Measurements from ENCODE around the gene STK16. TPM values are rescaled to one million over a fixed set of nuclear protein-coding genes. Genes with fewer than 3 reads are reported as not detected.

The STK16 gene, protein sequence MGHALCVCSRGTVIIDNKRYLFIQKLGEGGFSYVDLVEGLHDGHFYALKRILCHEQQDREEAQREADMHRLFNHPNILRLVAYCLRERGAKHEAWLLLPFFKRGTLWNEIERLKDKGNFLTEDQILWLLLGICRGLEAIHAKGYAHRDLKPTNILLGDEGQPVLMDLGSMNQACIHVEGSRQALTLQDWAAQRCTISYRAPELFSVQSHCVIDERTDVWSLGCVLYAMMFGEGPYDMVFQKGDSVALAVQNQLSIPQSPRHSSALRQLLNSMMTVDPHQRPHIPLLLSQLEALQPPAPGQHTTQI
- total RNA-seq (2021) (22.0 and 27.6 TPM in 2 replicates), Bru-seq, nascent RNA (percentile 68 among the genes with signal in this experiment), BruChase-seq, experiment 1, labeled RNA remaining after a 2-hour chase (percentile 62 among the genes with signal in this experiment), BruChase-seq, experiment 2, labeled RNA remaining after a 6-hour chase (percentile 69 among the genes with signal in this experiment)
- long read RNA-seq, partial matches to known transcripts: 0 of 3 reads
- long read RNA-seq, other reads (novel, unspliced or antisense): 2 of 3 reads

DNA sequence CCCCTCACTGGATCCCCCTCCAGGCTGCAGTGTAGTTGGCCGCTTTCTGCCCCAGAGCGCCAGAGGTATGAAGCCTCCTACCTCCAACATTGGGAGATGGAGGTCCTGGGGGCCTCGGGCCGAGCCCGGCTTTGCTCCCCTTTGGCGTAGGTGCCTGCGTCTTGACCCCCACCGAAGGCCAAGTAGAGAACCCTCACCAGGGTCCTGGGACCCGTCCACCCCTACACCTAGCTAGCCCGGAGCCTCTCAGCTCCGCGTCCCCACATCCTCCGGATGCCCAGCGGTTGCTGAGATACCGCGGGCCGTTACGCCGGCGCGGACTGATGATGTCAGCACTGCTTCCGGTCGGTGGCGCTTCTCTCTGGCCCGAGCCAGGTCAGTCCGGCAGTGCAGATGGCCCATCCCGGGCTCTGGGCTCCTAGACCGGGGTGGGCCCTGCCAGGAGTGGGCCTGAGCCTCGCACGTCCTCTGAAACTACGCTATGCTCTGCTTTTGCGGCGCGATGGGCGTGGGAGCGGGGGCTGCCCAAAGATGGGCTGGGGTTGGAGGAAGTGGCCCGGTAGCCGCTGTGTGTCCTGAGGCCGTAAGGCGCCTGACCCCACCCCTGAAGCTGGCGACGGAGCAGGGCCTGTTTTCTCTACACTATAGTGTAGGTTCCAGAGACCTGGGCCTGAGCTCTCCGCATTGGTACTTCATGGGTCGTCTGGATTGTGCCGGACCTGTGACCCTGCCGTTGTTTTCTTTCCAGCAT, at the start of gene STK16, which contains the start of gene GLB1L:
STK16 (plus strand) TSS at position 332 of the 751 bp plus-strand sequence. CDS start 521 bp downstream, outside the sequence.
GLB1L (minus strand) TSS at position 297 of the 751 bp plus-strand sequence. CDS start 1,871 bp downstream, outside the sequence.
- peak; percentile 88 for DNase-seq (ENCODE audit: low spot score)
- H3K9me3 ChIP-seq (ENCODE audit: low read depth, low read length, poor library complexity, severe bottlenecking): no peaks in the 10 kb centered on the region
- H3K27ac ChIP-seq (ENCODE audit: low read depth, low read length, poor library complexity, severe bottlenecking): peak within 1 kb of the TSS; percentile 85
- TF ChIP-seq EZH2 (IDR thresholded peaks at IDR 0.05; ENCODE audit: borderline replicate concordance, low read depth, low read length, poor library complexity, severe bottlenecking): no peak
- TF ChIP-seq, protein P1, sequence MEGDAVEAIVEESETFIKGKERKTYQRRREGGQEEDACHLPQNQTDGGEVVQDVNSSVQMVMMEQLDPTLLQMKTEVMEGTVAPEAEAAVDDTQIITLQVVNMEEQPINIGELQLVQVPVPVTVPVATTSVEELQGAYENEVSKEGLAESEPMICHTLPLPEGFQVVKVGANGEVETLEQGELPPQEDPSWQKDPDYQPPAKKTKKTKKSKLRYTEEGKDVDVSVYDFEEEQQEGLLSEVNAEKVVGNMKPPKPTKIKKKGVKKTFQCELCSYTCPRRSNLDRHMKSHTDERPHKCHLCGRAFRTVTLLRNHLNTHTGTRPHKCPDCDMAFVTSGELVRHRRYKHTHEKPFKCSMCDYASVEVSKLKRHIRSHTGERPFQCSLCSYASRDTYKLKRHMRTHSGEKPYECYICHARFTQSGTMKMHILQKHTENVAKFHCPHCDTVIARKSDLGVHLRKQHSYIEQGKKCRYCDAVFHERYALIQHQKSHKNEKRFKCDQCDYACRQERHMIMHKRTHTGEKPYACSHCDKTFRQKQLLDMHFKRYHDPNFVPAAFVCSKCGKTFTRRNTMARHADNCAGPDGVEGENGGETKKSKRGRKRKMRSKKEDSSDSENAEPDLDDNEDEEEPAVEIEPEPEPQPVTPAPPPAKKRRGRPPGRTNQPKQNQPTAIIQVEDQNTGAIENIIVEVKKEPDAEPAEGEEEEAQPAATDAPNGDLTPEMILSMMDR (conservative IDR thresholded peaks at IDR 0.05; ENCODE audit: low read depth, low read length): no peak
- no peaks in the 10 kb centered on the region for H3K27me3 ChIP-seq (replicated peaks; ENCODE audit: insufficient read depth, low read depth, low read length, poor library complexity)
- peaks cover 6% of the 10 kb centered on the region for H3K36me3 ChIP-seq (ENCODE audit: insufficient read depth, low read length, poor library complexity, severe bottlenecking)
- ChIA-PET CTCF (interaction anchor here (1.3 kb wide), 1 partner anchor 50 kb away, joined by 4 read pairs; no protein-coding TSS in a partner anchor), POLR2A (ENCODE audit: low non-redundant PET) (no interaction called here)
- BruUV-seq (replicated peaks): no TSS peak
- H3K4me3 ChIP-seq (ENCODE audit: low read depth, low read length, poor library complexity, severe bottlenecking): peak within 1 kb of the TSS; percentile 85
- intact Hi-C loops (cut with micrococcal nuclease; ENCODE audit: unreplicated experiment): no loop called here
- H3K4me1 ChIP-seq (ENCODE audit: insufficient read depth, low read length, poor library complexity, severe bottlenecking): peaks cover 22% of the 10 kb centered on the region

DNA sequence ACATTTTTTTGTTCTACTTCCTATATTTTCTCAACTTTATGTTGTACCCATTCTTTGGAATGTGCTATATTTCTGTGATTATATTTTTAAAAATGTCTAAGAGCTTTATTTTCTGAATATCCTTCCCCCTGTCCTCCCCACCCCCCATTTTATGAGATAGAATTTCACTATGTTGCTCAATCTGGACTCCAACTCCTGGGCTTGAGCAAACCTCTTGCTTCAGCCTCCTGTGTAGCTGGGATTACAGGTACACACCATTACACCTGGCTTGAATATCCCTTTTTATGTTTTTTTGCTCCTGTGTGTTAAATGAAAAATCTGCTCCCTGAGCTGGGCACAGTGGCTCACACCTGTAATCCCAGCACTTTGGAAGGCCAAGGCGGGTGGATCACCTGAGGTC, 47.9 kb upstream of the STK16 start:
- intact Hi-C loops (cut with micrococcal nuclease; ENCODE audit: unreplicated experiment): no loop called here
- H3K27ac ChIP-seq (ENCODE audit: low read depth, low read length, poor library complexity, severe bottlenecking): no peak overlapping the region
- ChIA-PET CTCF (no interaction called here), POLR2A (ENCODE audit: low non-redundant PET) (no interaction called here)
- no peaks in the 10 kb centered on the region for H3K4me1 ChIP-seq (ENCODE audit: insufficient read depth, low read length, poor library complexity, severe bottlenecking)
- no peak for DNase-seq (ENCODE audit: low spot score)
- H3K4me3 ChIP-seq (ENCODE audit: low read depth, low read length, poor library complexity, severe bottlenecking): no peak overlapping the region
- TF ChIP-seq, protein P1 (conservative IDR thresholded peaks at IDR 0.05; ENCODE audit: low read depth, low read length): no peak
- TF ChIP-seq EZH2 (IDR thresholded peaks at IDR 0.05; ENCODE audit: borderline replicate concordance, low read depth, low read length, poor library complexity, severe bottlenecking): no peak
- H3K27me3 ChIP-seq (replicated peaks; ENCODE audit: insufficient read depth, low read depth, low read length, poor library complexity): no peaks in the 10 kb centered on the region
- no TSS peak for BruUV-seq (replicated peaks)
- H3K36me3 ChIP-seq (ENCODE audit: insufficient read depth, low read length, poor library complexity, severe bottlenecking): no peaks in the 10 kb centered on the region
- no peaks in the 10 kb centered on the region for H3K9me3 ChIP-seq (ENCODE audit: low read depth, low read length, poor library complexity, severe bottlenecking)

- Histone ChIP-seq H3K36me3 (ENCODE audit: insufficient read depth, low read length, poor library complexity, severe bottlenecking) (no peaks in the 10 kb centered on the region), H3K4me3 (ENCODE audit: low read depth, low read length, poor library complexity, severe bottlenecking) (no peak overlapping the region), H3K27ac (ENCODE audit: low read depth, low read length, poor library complexity, severe bottlenecking) (no peak overlapping the region), H3K9me3 (ENCODE audit: low read depth, low read length, poor library complexity, severe bottlenecking) (no peaks in the 10 kb centered on the region), H3K4me1 (ENCODE audit: insufficient read depth, low read length, poor library complexity, severe bottlenecking) (no peaks in the 10 kb centered on the region), H3K27me3 (replicated peaks; ENCODE audit: insufficient read depth, low read depth, low read length, poor library complexity) (no peaks in the 10 kb centered on the region)
- CTCF ChIA-PET: no interaction called here
- POLR2A ChIA-PET (ENCODE audit: low non-redundant PET): no interaction called here
- BruUV-seq (replicated peaks): no TSS peak
- DNase-seq (ENCODE audit: low spot score): no peak
- intact Hi-C loops (cut with micrococcal nuclease; ENCODE audit: unreplicated experiment): no loop called here
- TF ChIP-seq, protein P1 (conservative IDR thresholded peaks at IDR 0.05; ENCODE audit: low read depth, low read length): no peak
- no peak for TF ChIP-seq EZH2 (IDR thresholded peaks at IDR 0.05; ENCODE audit: borderline replicate concordance, low read depth, low read length, poor library complexity, severe bottlenecking)
These were observed 46.3 kb upstream of the STK16 start for GRCh38 chr2:219198974-219199373.

Data from A673 (cell line).